ENCODE data around the gene RPS6KC1.

GRCh38 chr1:213034713-213035112, 16.3 kb upstream of the RPS6KC1 start:
- TF ChIP-seq CTCF (optimal IDR thresholded peaks at IDR 0.05 in 1 of 3, IDR thresholded peaks at IDR 0.05 in 1 of 3, conservative IDR thresholded peaks at IDR 0.05 in 1 of 3; ENCODE audit: extremely low read depth in 1 of 3, insufficient read depth in 2 of 3, low read length in 3 of 3) (no peak), EZH2 (IDR thresholded peaks at IDR 0.05; ENCODE audit: low read length) (no peak)

All from keratinocyte (primary cell).